HG03103 (cell line): Measurements from ENCODE around the gene TMEM132C.
"Not testable (repeated sequence)": the region's sequence is repeated elsewhere in the genome, so short reads cannot be mapped to it uniquely, and the experiment has no call there.

Source experiments
- ATAC-seq: cut with Tn5 transposase; IDR thresholded peaks from one replicate; pipeline ENCODE4 v1.9.1; 2021; ENCODE audit warnings: low read depth; ENCODE audit not compliant: unreplicated experiment

Gene TMEM132C

DNA sequence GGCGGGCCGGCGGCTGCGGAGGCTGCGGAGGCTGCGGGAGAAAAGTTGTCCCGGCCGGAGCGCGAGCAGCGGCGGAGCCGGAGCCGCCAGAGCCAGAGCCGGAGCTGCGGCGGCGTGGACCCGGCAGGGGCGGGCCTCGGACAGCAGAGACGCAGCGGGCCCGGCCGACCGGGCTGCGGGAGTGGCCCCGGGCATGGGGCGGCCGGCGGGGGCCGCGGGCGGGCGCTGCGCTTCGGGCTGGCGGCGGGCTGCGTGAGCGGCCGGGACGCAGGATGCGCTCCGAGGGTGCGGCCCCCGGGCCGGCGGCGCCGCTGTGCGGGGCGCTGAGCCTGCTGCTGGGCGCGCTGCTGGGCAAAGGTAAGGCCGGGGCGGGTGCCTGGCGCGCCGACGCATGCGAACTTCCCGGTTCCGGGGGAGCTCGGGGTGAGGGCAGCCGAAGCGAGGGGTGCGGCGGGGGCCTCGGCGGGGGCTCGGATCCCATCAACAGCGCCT lies at the start of gene TMEM132C:
TMEM132C (plus strand) TSS at position 40 of the 492 bp plus-strand sequence; CDS start at position 273, 233 bp downstream.
- ATAC-seq, result no peak

DNA sequence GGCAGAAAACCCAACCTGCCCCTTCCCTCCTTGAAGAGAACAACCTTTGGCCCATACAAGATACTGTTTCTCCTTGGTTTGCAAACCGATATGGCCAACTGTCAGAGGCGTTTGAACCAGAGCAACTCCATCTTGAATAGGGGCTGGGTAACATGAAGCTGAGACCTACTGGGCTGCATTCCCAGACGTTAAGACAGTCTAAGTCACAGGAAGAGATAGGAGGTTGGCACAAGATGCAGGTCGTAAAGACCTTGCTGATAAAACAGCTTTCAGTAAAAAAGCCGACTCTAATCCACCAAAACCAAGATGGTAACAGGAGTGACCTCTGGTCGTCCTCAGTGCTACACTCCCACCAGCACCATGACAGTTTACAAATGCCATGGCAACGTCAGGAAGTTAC lies 42.7 kb upstream of the TMEM132C start:
- no peak for ATAC-seq

DNA sequence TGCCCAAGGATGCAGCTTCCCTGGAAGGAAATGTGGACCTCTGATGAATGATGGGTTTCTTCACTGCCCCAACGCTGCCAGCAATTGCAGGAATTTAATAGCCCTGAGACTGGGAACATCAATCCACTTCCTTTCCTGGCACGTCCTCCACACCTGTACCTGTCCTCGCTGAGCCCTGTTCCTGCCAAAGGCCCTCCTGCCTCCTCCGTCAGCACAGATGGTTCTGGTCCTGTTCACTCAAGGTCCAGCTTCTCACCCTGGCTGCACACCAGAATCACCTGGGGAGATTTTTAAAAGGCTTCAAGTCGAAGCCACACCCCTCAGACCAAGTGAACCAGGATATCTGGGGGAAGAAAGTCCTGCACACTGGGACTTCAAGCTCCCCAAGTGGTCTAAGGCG lies 38.4 kb upstream of the TMEM132C start:
- ATAC-seq, result no peak

DNA sequence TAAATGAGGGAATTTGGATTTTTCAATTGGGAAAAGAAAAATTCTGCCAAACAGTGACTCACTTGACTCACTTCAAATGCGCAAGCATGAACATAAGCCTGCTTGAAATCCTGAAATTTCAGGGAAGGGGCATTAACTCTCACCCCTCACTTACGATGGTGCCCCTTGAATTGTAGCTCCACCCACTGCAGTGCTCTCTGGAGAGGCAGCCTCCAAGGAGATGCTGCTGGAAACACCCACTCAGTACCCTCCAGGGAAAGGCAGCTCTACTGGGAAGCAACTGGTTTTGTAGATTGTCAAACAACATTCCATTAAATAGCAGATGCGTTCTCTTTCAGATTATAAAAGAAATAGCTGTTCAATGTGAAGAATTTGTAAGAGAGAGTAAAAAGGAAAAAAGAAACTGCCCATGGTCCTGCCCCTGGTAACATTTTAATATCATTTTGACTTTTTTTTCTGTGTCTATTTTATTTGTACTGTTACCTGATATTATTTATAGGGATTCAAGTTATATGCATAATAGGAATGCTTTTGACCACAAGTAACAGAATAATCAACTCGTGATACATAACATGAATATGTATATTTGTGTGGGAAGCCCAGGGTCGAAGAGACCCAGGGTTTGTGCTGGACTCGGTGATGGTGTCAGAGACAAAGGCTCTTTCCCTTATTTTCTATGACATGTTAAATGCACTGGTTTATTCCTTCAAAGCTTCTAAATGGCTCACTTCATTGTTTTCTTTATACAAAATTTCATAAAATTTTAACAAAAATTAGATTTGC lies 31.1 kb upstream of the TMEM132C start:
- ATAC-seq, result no peak

DNA sequence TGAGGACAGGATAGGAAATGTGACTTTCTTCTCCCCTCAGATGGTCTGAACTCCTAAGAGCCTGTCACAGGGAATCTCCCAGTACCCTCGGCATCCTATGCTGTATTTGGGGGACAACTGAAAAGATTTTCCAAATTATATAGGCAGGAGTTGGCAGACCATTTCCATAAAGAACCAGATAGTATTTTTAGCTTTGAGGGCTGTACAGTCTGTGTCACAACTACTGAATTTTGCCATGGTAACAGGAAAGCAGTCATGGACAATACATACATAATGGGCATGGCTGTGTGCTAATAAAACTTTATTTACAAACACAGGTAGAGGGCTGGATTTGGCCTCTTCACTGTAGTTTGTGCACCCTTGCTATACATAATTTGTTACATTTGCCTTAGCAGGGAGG lies 30.4 kb upstream of the TMEM132C start:
- ATAC-seq, result no peak

DNA sequence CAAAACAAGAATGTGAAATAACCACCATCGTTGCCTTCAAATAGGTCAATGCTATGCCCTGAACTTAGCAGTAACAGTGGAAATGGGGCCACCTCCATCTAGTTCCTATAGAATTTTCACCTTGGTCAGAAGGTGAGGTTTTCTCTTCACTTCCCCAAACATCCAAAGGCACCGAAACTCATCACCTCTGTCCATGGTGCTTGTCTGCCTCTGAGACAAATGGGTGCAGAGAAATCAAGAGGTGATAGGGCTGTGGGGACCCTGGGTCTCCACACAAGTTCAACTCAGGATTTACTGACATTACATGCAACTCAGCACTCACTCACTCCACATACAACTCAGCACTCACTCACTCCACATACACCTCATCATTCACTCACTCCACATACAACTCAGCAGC lies 26.2 kb upstream of the TMEM132C start:
- no peak for ATAC-seq

DNA sequence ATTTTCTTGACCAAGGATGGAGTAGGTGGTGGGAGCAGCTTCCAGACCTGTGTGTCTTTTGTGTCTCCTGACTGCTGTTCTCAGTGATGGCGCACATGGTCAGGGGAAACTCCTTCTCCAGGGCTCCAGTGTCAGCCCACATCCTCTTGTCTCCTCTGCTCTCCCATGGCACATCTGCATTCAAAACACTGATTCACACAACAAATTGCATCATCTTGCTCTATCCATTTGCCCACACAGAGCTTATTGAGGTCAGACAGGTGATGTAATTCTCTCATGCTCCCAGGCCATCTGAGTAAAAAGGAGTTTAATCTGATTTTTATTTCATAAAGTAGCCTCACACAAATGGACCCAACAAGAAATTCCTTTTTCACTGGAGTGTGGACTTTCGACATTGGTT lies 21.8 kb upstream of the TMEM132C start:
- no peak for ATAC-seq

DNA sequence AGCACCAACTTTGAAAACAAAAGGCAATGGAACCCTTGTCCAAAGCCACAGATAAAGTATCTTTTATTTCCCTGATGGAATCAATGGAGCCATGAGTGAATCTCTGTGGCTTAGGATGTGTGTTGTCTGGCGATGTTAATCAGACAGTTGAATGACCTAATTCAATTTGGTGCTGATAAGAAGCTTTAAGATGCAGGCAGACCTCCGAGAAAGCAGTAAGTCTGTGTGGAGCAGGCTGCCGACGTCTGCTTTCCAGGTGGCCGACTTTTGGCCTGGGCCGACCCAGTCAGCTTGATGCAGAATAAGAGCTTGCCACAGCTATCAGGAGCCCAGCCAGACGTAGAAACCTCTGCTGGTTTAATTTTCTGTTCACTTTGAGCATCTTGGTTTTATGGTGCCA lies 21.1 kb upstream of the TMEM132C start:
- no peak for ATAC-seq

DNA sequence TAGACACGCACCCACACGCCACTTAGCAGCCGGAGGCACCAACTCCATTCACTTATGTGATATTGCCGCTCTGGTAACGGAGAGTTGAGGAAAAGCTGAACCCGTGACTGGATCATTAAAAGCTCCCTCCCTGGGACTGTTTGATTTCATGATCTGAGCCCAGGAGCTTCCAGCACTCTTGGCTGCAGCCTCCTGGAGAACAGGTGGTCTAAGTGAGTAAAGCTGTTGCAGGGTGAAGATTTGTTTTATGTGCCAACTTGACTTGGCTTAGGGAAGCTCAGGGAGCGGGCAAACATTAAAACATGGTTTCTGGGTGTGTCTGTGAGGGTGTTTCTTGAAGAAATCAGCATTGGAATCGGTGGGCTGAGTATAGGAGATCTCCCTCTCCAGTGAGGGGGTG lies 16.9 kb upstream of the TMEM132C start:
- ATAC-seq, result no peak

DNA sequence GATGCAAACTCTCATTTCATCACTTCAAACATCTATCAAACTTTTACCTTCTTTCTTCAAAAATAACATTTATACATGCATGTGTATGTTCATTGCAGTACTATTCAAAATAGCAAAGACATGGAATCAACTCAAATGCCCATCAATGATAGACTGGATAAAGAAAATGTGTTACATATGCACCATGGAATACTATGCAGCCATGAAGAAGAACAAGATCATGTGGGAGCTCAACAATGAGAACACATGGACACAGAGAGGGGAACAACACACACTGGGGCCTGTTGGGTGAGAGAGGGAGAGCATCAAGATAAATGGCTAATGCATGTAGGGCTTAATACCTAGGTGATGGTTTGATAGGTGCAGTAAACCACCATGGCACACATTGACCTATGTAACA lies 13.1 kb upstream of the TMEM132C start:
- ATAC-seq, result not testable (repeated sequence)

DNA sequence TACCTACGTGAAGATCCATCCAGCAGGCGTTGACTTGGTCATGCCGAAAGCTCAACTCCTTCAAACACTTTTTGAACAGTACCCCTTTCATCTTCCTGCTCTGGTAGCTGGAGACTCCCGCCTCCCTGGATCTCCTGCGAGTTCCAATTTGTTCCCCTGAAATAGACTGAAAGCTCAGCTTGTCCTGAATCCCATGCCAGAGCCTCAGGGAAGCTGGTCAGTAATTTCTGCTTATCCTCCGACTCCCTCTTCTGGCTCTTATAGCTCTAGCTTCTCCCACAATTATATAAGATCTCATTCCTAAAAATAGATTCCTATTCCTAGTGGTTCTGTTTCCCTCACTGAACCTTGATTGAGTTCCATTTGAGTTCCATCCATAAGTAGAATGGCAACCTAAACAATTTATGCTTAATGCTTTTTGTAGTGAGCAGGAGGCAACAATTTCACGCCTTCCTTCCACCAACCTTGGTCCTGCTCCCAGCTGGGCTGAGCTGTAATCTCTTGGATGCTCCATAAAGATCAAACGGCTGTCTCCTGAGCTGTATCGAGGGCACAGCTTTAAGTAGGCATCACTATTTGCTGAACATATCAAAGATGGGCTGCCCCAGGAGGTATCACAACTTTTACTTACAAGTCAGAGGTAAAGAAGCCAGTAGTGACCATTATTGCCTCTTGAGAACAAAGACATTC lies 8.0 kb upstream of the TMEM132C start:
- ATAC-seq, result no peak

DNA sequence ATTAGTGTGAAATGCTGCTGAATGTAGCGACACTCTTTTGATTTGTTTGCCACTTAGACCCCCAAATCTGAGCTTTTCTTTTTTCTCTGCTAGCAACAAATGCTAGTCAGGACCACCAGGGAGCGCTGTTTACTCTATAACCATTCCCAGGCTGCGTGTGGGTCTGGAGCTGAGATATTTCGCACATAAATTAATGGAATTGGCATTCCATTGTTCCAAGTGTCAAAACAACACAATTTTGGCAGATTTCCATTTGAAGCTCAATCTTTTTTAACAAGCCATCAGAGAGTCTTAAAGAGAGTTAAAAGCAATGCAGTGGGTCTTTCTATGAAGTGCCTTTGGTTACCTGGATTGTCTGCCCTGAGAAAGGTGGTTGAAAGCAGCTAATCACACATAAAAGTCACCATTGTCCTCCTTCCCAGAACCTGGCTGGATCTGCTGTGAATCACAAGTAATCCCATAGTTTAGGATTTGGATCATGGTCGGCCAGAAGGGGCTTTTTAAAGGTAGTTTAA lies 7.4 kb upstream of the TMEM132C start:
- no peak for ATAC-seq

DNA sequence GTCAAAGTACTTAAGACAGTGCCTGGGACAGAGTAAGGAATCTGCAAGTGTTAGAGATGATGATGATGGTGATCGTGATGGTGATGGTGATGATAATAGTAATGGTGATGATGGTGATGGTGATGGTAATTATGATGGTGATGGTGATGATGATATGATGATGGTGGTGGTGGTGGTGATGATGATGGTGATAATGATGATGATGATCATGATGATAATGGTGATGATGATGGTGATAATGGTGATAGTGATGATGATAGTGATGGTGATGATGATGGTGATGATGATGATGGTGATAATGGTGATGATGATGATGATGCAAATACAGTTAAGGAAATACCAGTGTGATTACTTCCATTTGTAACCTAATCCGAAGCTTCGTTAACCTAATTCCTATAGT lies 5.2 kb upstream of the TMEM132C start:
- no peak for ATAC-seq

DNA sequence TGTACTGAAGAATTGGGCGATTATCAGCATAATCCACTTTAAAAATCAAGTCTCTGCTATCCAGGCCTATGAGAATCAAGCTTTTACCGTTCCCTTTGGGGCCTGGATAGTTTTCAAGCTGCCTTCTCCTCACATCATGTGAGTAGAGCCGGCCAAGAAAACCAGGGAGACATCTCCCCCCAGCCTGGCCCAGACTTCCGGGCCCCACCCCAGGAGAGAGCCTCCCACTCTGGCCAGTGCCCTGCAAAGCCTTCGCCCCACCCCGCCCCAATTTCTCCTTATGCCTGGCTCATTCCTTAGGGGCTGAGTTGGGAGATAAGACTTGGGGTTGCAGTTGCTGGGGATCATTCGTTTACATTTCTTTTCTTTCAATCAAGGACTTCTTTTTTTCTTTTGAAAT lies 1.4 kb upstream of the TMEM132C start:
- ATAC-seq, result no peak

DNA sequence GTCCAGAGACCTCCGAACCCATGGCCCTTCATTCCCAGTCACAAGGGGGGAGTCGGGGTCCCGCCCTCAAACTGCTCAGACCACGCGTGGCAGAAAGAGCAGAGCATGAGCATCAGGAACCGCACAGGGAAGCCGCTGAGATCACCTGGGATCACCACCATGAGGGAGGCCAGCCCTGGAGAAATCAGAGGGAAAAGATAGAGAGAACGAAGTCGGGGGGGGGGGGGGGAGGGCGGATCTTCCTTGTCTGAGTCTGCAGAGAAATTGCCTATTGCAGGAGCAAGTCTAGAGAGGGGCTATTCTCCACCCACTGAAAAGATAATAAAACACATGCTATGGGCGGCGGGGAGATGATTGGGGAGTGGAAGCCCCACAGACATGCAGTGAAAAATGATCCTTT lies 884 bp upstream of the TMEM132C start:
- ATAC-seq, result no peak

DNA sequence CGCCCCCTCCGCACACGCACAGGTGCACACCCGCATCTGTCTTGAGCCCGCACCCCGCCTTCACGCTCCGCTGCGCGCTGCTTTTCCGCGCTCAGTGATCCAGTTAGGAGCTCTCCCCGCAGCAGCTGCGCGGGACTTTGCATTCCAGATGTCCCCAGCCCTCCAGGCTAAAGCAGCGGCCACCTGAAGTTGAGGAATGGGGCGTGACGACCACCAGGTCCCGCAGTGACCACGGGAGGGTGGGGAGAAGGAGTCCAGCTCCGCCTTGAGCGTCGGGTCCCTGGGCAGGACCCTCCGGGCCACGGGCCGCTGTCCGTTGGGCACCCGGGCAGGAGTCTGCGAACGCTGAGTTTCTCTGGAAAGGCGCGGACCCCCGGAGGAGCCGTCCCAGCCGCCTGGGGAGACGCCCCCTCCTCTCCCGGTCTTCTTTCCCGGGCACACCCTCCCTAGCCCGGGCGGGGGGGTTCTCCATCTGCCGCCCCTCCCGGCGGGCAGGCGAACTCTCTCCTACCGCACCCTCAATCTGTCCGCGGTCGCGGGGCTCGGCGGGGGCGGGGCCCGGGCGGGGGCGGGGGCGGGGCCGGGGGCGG lies 334 bp upstream of the TMEM132C start:
- no peak for ATAC-seq

DNA sequence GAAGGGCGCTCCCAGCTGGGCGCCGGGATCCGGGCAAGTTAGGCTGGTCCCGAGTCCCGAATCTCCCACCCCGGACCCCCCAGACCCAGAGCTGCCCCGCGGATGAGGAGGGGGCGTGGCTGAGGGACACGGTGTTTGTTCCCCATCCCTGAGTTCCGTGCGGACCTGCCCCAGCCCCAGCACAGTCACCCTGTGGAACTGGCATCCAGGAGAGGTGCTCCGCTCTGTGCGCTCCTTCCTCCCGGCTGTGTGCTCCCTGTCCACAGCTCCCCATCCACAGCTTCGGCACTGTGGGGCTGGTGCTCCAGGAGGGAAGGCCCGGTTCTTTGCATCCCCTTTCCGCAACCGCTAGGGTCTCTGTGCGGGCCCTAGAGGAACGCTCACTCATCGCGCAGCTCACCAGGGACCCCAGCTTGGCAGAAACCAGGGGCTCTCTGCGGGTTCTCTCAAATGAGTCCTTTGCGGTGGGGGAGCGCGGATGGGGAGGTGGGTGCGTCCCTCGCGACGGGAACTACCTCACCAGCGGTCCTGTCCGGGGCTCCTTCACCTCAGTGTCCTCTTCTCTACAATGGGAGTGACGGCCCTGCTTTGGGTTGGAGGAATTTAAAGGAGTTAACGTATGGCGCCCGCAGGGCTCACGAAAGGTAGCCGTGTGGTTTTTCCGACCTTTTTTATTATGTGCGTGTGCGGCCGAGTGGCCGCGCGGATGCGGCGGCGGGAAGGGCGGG lies 845 bp downstream of the TMEM132C start:
- no peak for ATAC-seq

DNA sequence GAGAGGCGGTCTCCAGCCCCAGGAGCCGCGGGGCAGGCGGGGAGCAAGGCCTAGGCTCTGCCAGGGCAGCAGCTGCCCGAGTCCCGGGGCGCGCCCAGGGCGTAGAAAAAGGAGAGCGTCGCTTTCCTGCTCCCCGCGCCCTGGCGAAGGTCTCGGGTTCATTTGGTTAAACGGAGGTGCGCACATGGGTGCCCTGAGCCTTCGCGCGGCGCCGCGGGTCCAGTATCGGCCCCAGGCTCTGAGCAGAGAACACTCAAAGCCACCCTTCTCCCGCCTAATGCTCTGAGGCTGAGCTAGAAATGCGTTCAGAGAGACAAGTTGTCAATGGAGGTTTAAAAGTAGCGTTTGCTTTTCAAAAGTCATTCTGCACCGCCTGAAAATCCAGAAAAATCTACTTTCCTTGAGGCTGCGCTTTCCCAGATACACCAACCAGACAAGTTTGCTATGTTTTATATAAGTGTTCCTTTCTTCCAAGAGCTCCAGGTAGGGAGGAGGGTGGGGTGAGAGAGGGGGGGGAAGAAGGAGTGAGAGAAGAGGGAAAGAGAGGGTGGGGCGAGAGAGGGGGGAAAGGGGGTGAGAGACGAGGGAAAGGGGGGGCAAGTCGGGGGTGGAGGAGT lies 1.5 kb downstream of the TMEM132C start:
- no peak for ATAC-seq

DNA sequence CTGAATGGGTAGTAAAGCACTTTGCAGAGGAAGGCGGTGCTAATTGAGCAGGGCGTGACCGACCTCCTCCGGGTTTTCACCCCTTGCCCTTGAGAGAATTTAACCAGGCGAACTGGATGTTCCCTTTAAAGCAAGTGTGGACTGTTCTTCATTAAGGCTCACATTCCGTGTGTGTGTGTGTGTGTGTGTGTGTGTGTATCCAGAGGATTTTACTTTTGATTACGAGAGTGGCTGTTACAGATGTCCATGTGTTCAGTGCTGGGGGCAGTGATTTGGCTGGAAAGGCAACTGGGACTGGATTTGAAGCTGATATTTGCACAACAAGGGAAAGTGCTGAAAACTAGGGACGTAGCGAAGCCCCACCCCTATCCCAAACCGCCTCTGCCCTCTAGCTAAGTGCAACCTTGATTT lies 2.2 kb downstream of the TMEM132C start:
- no peak for ATAC-seq

DNA sequence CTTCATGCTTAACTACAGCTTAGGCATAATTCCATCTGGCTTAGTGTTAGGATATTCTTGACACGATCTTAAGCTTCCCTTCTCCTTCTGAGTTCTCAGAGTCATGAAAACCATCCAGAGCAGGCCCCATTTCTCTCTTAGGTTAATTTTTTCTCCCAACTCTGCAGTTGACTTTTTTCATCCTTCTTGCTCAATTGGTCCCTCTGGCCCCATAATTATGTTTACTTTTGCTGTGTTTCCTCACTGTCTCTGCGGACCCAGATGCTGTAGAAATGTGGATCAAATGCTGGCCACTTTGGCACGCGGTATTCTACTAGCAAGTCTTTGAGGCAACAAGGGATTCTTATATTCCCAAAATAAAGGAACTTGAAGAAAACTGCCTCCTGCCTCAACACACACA lies 9.5 kb downstream of the TMEM132C start:
- no peak for ATAC-seq
